Activated CD4-positive, alpha-beta memory T cell treated with anti-CD3 and anti-CD28 coated beads for 36 hours (primary cell): ENCODE results near the gene RORC. TPM values are rescaled to one million over a fixed set of nuclear protein-coding genes. Genes with fewer than 3 reads are reported as not detected.

Experiments used
- CTCF ChIA-PET: fragments of 350-600 bp; sonication (Branson Sonifier 250); formaldehyde crosslinking; loops from one replicate; lab custom pipeline; 2021; ENCODE audit warnings: antibody characterized with exemption, inconsistent platforms; lab: Charles Lee
- POLR2A ChIA-PET: fragments of 350-600 bp; sonication (Branson Sonifier 250); formaldehyde crosslinking; loops from one replicate; lab custom pipeline; 2021; ENCODE audit warnings: antibody characterized with exemption; lab: Charles Lee
- DNase-seq: peaks from one replicate; pipeline ENCODE4 v3.0.0-alpha.2; 2020
- H3K27ac Mint-ChIP-seq: one replicate; pipeline ENCODE4 v1.8.0; 2021; ENCODE audit warnings: mixed read lengths
- H3K27me3 Mint-ChIP-seq: one replicate; pipeline ENCODE4 v1.8.0; 2021; ENCODE audit warnings: mixed read lengths
- H3K36me3 Mint-ChIP-seq: one replicate; pipeline ENCODE4 v1.8.0; 2021; ENCODE audit warnings: mixed read lengths
- H3K4me1 Mint-ChIP-seq: one replicate; pipeline ENCODE4 v1.8.0; 2021; ENCODE audit warnings: low read depth, mixed read lengths
- H3K4me3 Mint-ChIP-seq: one replicate; pipeline ENCODE4 v1.8.0; 2021; ENCODE audit warnings: mild to moderate bottlenecking, mixed read lengths
- H3K9me3 Mint-ChIP-seq: one replicate; pipeline ENCODE4 v1.8.0; 2021; ENCODE audit warnings: mixed read lengths
- intact Hi-C: fragments of 100-400 bp; cut with micrococcal nuclease; formaldehyde crosslinking; loops from one replicate; pipeline ENCODE4 v1.15.1; 2023
- total RNA-seq, 2 experiments: library from RNA; stranded (reverse); gene quantifications; one replicate each; pipeline ENCODE4 v1.2.3, GENCODE V29; 2021

RORC gene
- total RNA-seq, 2 experiments from 2014 or later = 9.9 to 10.9 TPM

DNA sequence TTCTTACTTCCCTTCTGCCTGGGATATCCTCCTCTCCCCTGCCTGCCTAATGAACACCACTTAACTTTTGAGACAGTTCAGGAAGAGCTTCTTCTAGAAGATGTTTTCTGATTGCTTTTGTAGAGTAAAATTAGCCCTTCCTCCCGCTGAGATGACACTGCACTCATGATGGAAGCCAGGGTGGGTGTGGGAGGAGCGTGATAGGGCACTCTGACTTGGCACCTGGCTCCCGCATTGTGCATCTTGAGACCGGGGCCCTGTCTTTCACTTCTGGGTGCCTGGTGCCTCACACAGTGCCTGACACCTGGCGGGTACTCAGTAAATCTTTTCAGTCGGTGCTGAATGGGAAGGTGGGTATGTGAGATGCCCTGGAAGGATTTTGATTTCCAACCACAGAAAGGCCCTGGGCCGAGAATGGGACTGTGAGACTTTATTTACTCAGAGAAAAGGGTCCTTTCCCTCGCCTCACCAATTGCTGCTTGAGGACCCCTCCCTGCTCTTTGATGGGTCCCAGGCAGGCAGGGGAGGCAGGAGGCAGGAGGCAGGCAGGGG is 15.2 kb upstream of the RORC start:
- no peaks in the 10 kb centered on the region for H3K9me3 Mint-ChIP-seq
- peak overlapping the region; percentile 7 for H3K4me3 Mint-ChIP-seq
- intact Hi-C loops = loop anchor here (5.0 kb wide), 2 partner anchors 51 to 146 kb away; partner anchors contain the start of gene S100A10
- ChIA-PET POLR2A (interaction anchor here (1.0 kb wide), 1 partner anchor 9 kb away, joined by 7 read pairs; no protein-coding TSS in a partner anchor), CTCF (interaction anchor here (0.9 to 4.7 kb wide), 8 partner anchors 9 to 519 kb away, joined by 3 to 36 read pairs (median 4); partner anchors contain the start of genes C2CD4D, CGN, MRPL9 and PI4KB)
- H3K36me3 Mint-ChIP-seq = peaks cover 63% of the 10 kb centered on the region
- H3K27me3 Mint-ChIP-seq = no peaks in the 10 kb centered on the region
- peak overlapping the region; percentile 86 for H3K27ac Mint-ChIP-seq
- peaks cover 42% of the 10 kb centered on the region for H3K4me1 Mint-ChIP-seq
- peak; percentile 62 for DNase-seq

DNA sequence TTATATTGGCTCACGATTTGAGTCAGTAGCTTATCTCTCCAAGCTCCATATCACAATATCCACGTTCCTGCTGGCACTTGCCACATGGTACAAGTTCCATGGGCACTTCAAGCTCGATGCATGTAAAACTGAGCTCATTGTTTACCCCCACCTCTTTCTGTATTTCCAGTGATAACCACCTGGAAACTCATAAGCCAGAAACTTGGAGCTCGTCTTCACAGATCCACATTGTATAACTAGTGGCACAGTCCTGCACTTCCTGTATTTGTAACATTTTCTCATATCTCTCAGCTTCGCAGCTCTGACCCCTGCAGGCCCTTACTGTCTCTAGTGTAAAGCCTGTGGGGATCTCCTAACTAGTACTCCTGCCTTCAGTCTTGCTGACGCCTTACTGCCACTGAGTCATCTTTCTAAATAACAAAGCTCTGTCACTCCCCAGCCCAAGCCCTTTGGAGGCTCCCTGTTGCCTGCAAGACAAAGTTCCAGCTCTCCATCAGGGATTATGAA is 14.5 kb upstream of the RORC start:
- Mint-ChIP-seq H3K27ac (peak overlapping the region; percentile 86), H3K4me1 (peaks cover 44% of the 10 kb centered on the region), H3K36me3 (peaks cover 64% of the 10 kb centered on the region), H3K9me3 (no peaks in the 10 kb centered on the region), H3K4me3 (peak overlapping the region; percentile 7), H3K27me3 (no peaks in the 10 kb centered on the region)
- CTCF ChIA-PET = interaction anchor here (0.7 to 4.7 kb wide), 11 partner anchors 8 to 519 kb away, joined by 3 to 36 read pairs (median 3); partner anchors contain the start of genes C2CD4D, CGN, MRPL9 and PI4KB
- intact Hi-C loops = loop anchor here (5.0 kb wide), 2 partner anchors 51 to 146 kb away; partner anchors contain the start of gene S100A10
- DNase-seq = peak; percentile 67
- POLR2A ChIA-PET = interaction anchor here (0.9 to 1.0 kb wide), 2 partner anchors 9 to 17 kb away, joined by 3 to 7 read pairs; no protein-coding TSS in a partner anchor

DNA sequence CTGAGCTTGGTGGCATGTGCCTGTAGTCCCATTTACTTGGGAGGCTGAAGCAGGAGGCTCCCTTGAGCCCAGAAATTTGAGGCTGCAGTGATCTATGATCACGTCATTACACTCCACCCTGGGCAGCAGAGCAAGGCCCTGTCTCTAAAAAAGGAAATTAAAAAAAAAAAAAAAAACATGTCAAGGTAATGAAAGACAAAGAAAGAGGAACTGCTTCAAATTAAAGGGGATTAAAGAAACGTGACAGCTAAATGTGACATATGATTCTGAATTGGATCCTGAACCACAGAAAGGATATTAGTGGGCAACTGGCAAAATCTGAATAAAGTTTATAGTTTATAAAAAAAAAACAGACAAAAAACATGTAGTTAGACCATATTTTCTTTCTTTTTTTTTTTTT is 11.8 kb upstream of the RORC start:
- ChIA-PET CTCF (interaction anchor here (1.2 to 1.6 kb wide), 3 partner anchors 80 to 249 kb away, joined by 4 to 5 read pairs (median 4); partner anchors contain the start of gene MRPL9), POLR2A (interaction anchor here (0.6 kb wide), 1 partner anchor 23 kb away, joined by 3 read pairs; no protein-coding TSS in a partner anchor)
- Mint-ChIP-seq H3K27me3 (no peaks in the 10 kb centered on the region), H3K27ac (no peak overlapping the region), H3K4me1 (peaks cover 43% of the 10 kb centered on the region), H3K36me3 (peaks cover 44% of the 10 kb centered on the region), H3K4me3 (no peak overlapping the region), H3K9me3 (no peaks in the 10 kb centered on the region)
- intact Hi-C loops = no loop called here
- no peak for DNase-seq

DNA sequence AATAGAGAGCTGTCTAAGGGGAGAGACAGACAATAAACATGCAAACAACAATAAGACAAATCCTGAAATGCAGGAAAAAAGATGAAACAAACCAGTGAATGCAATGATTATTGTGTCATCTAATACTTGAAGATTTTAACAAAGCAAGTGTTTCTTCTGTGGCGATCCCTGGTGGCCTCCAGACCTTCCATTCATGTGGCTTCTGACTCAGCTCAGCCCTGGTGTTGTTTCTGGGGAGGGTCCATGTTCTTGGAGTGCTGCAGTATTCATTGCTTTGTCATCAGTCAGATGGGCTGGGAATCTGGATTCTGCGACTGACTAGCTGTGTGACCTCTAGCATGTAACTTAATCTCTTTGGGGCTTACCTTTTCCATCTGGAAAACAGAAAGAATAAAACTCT is 9.5 kb upstream of the RORC start:
- intact Hi-C loops = no loop called here
- Mint-ChIP-seq H3K4me1 (peaks cover 40% of the 10 kb centered on the region), H3K4me3 (no peak overlapping the region), H3K27ac (peak overlapping the region; percentile 91), H3K27me3 (no peaks in the 10 kb centered on the region), H3K9me3 (no peaks in the 10 kb centered on the region), H3K36me3 (peaks cover 31% of the 10 kb centered on the region)
- no peak for DNase-seq
- CTCF ChIA-PET = interaction anchor here (2.3 kb wide), 1 partner anchor 247 kb away, joined by 7 read pairs; no protein-coding TSS in a partner anchor
- POLR2A ChIA-PET = interaction anchor here (1.0 to 2.1 kb wide), 4 partner anchors 13 to 300 kb away, joined by 3 to 8 read pairs (median 6); partner anchors contain the start of gene TDRKH

DNA sequence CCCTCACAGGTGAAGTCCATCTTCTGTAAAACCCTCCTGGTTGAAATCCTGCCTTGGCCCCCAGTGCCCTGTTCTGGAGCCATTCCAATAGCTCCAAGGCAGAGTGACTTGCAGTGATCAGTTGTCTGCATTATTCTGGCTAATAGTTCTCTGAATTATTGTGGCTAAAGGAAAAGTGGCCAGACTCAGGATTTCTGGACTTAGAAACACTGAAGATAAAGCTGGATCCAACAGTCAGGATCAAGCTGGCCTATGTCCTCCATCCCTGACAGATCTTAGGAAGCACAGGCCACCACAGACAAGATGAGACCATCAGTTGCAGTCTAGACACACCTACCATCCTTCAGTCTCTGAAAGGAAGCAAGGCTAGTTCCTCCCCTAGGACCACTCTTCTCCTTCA is 8.8 kb upstream of the RORC start:
- Mint-ChIP-seq H3K27ac (peak overlapping the region; percentile 91), H3K4me3 (peak overlapping the region; percentile 89), H3K4me1 (peaks cover 42% of the 10 kb centered on the region), H3K27me3 (no peaks in the 10 kb centered on the region), H3K9me3 (no peaks in the 10 kb centered on the region), H3K36me3 (peaks cover 27% of the 10 kb centered on the region)
- ChIA-PET CTCF (interaction anchor here (0.5 to 4.8 kb wide), 7 partner anchors 7 to 246 kb away, joined by 3 to 36 read pairs (median 5); partner anchors contain the start of gene MRPL9), POLR2A (interaction anchor here (0.7 to 2.2 kb wide), 10 partner anchors 8 to 299 kb away, joined by 3 to 8 read pairs (median 6); partner anchors contain the start of genes MRPL9, TDRKH and THEM4)
- DNase-seq = no peak
- intact Hi-C loops = no loop called here

DNA sequence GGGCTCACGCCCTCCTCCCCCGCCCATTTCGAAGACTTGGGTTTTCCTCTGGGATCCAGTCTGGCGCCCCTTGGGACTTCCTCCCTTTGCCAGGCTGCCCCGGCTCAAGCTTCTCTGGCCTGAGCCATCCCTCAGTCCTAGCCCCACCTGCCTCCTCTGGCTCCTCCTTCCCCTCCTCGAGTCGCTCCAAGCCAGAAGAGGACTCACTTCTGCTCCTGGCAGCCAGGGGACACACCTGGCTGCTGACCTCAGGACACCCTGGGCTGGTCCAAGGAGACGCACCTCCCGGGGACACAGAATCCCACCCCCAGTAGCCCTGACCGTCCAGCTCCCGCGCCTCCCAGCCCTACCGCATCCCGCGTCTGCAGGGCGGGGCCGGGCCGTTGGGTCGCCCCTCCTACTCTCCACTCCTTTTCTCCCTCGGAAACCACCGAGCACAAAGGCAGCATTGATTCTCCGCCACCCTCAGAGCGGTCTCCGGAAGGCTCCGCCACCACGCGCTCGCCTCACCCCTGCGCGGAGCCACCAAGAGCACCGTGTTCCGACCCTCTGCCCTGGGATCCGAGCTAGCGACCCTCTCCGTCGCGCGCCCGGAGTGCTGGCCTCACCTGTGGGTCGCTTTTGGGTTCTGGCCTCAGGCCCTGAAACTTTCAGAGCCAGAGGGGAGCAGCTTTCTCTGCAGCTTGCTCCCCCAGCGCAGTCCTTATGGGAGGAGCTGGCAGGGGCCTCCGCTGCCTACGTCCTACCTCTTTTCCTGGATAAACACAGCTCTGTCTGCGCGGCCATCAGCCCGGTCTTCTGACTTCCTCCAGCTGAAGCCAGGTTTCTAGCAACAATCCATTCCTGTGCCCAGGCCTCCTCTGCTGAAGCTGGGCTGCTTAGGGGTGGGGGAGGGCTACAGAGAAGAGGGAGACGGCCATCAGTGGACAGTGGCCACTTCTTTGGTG is 8.1 kb upstream of the RORC start, which contains the start of gene C2CD4D:
Gene C2CD4D (minus strand): TSS at position 364 of the 947 bp plus-strand sequence. CDS start 831 bp downstream, outside the sequence.
- ChIA-PET POLR2A (interaction anchor here (0.6 to 2.2 kb wide), 15 partner anchors 9 to 298 kb away, joined by 3 to 8 read pairs (median 5); partner anchors contain the start of genes MRPL9, TDRKH, THEM4 and THEM5), CTCF (interaction anchor here (0.5 to 4.8 kb wide), 7 partner anchors 8 to 246 kb away, joined by 3 to 36 read pairs (median 5); partner anchors contain the start of gene MRPL9)
- no peaks in the 10 kb centered on the region for H3K27me3 Mint-ChIP-seq
- peak within 1 kb of the TSS; percentile 89 for H3K4me3 Mint-ChIP-seq
- intact Hi-C loops = loop anchor here (1.0 to 5.0 kb wide), 4 partner anchors 9 to 382 kb away; partner anchors contain the start of gene POGZ
- peaks cover 23% of the 10 kb centered on the region for H3K36me3 Mint-ChIP-seq
- peak; percentile 86 for DNase-seq
- peaks cover 43% of the 10 kb centered on the region for H3K4me1 Mint-ChIP-seq
- H3K27ac Mint-ChIP-seq = peak within 1 kb of the TSS; percentile 91
- H3K9me3 Mint-ChIP-seq = no peaks in the 10 kb centered on the region

DNA sequence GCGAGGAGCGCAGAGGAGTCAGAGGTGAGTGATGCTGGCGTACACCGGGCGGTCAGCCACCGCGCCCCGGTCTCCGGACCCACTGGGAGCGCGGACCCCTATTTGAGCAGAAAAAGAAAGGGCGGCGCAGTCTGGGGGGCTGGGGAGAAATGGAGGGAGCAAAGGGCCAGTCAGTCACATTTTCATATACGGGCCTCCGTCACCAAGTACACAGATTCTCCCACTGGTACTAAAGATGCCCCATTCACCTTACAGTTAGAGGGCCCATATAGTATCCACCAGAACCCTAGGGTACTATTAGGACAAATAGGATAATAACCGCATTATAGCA is 7.4 kb upstream of the RORC start:
- Mint-ChIP-seq H3K36me3 (peaks cover 17% of the 10 kb centered on the region), H3K9me3 (no peaks in the 10 kb centered on the region), H3K4me3 (peak overlapping the region; percentile 89), H3K27me3 (no peaks in the 10 kb centered on the region), H3K4me1 (peaks cover 49% of the 10 kb centered on the region), H3K27ac (peak overlapping the region; percentile 91)
- POLR2A ChIA-PET = interaction anchor here (0.8 to 2.2 kb wide), 9 partner anchors 9 to 76 kb away, joined by 3 to 7 read pairs (median 6); partner anchors contain the start of genes MRPL9, TDRKH and THEM4
- no peak for DNase-seq
- CTCF ChIA-PET = interaction anchor here (1.2 to 4.8 kb wide), 3 partner anchors 8 to 18 kb away, joined by 4 to 36 read pairs (median 6); no protein-coding TSS in a partner anchor
- intact Hi-C loops = loop anchor here (1.0 to 5.0 kb wide), 4 partner anchors 9 to 382 kb away; partner anchors contain the start of gene POGZ

DNA sequence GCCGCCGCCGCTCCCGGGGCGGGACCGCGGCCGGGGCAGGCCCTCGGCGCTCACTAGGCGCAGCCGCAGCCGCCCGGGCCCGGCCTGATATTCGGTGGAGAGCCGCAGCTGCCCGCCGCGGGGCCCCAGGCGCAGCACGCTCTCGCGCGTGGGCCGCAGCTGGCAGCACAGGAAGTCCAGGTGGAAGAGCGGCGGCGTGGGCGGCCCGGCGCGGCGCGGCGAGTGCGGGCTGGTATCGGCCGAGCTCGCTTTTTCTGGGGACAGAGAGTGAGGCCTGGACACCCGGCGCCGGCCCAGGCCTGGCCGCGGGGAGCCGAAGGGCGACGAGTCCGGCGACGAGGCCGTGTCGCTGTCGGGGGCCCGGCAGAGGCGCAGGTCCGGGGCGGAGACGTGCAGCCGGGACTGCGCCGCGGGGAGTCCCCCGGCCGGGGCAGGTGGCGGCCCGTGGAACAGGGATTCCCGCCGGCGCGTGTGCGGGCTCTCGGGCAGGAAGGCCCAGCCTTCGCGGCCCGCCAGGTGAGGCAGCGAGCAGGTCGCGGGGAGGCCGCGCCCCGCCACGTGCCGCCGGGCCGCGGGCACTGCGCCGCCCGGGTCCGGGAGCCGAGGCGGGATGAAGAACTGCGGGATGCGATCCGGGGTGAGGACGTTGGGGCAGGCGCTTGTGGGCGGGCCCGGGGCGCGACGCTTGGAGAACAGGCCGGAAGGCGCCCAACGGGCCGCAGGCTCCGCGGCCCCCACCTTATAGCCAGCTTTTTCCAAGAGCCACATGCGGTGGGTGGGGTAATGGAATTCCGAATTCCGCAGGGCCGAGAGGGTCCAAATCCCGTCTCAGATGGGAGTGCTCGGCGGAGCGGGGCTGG is 6.8 kb upstream of the RORC start:
- Mint-ChIP-seq H3K9me3 (no peaks in the 10 kb centered on the region), H3K4me1 (peaks cover 55% of the 10 kb centered on the region), H3K4me3 (peak overlapping the region; percentile 89), H3K36me3 (peaks cover 15% of the 10 kb centered on the region), H3K27me3 (no peaks in the 10 kb centered on the region), H3K27ac (peak overlapping the region; percentile 91)
- peak; percentile 69 for DNase-seq
- ChIA-PET POLR2A (interaction anchor here (0.7 to 2.8 kb wide), 11 partner anchors 8 to 76 kb away, joined by 3 to 7 read pairs (median 5); partner anchors contain the start of genes MRPL9 and THEM4), CTCF (interaction anchor here (1.4 to 4.8 kb wide), 3 partner anchors 8 to 245 kb away, joined by 6 to 36 read pairs (median 27); no protein-coding TSS in a partner anchor)
- intact Hi-C loops = loop anchor here (1.0 to 5.0 kb wide), 4 partner anchors 10 to 381 kb away; partner anchors contain the start of gene POGZ

DNA sequence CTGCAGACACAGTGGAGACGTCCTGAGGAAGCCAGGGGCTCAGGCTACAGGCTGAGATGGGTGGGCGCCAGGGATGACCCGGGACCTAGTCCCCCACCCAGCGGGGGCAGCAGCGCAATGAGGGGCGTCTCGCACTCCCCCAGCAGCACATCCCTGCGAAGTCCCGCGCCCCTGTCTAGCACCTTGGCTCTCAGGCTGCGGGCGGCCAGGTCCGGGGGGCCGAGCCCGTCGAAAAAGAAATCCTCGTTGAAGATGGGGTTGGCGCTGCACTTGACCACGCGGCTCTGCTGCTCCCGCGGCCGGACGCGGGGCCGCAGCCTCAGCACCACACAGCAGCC is 6.3 kb upstream of the RORC start:
- CTCF ChIA-PET = interaction anchor here (0.6 to 4.8 kb wide), 4 partner anchors 10 to 244 kb away, joined by 3 to 36 read pairs (median 28); no protein-coding TSS in a partner anchor
- DNase-seq = no peak
- H3K9me3 Mint-ChIP-seq = no peaks in the 10 kb centered on the region
- H3K27ac Mint-ChIP-seq = peak overlapping the region; percentile 92
- H3K27me3 Mint-ChIP-seq = no peaks in the 10 kb centered on the region
- intact Hi-C loops = loop anchor here (1.0 to 5.0 kb wide), 7 partner anchors 44 to 557 kb away; partner anchors contain the start of genes POGZ and TDRKH
- H3K36me3 Mint-ChIP-seq = peaks cover 12% of the 10 kb centered on the region
- H3K4me3 Mint-ChIP-seq = peak overlapping the region; percentile 89
- H3K4me1 Mint-ChIP-seq = peaks cover 60% of the 10 kb centered on the region
- POLR2A ChIA-PET = interaction anchor here (0.6 to 2.8 kb wide), 7 partner anchors 8 to 399 kb away, joined by 3 to 7 read pairs (median 3); partner anchors contain the start of gene MRPL9
